NCI-H2227 (cell line): ENCODE data around the gene RPS6KA3.

Experiments used
- DNase-seq: peaks from one replicate; lab custom pipeline; 2025; ENCODE audit not compliant: unreplicated experiment; lab: John Stamatoyannopoulos, UW

The RPS6KA3 gene

GRCh38 chrX:20111271-20111670 is 155.4 kb downstream of the RPS6KA3 start:
- no peak for DNase-seq

- DNase-seq: no peak
These were observed 164.7 kb downstream of the RPS6KA3 start for GRCh38 chrX:20101934-20102581.
